Measurements from ENCODE around the gene TULP4.
"Not testable (repeated sequence)": the region's sequence is repeated elsewhere in the genome, so short reads cannot be mapped to it uniquely, and the experiment has no call there.

Gene TULP4

DNA sequence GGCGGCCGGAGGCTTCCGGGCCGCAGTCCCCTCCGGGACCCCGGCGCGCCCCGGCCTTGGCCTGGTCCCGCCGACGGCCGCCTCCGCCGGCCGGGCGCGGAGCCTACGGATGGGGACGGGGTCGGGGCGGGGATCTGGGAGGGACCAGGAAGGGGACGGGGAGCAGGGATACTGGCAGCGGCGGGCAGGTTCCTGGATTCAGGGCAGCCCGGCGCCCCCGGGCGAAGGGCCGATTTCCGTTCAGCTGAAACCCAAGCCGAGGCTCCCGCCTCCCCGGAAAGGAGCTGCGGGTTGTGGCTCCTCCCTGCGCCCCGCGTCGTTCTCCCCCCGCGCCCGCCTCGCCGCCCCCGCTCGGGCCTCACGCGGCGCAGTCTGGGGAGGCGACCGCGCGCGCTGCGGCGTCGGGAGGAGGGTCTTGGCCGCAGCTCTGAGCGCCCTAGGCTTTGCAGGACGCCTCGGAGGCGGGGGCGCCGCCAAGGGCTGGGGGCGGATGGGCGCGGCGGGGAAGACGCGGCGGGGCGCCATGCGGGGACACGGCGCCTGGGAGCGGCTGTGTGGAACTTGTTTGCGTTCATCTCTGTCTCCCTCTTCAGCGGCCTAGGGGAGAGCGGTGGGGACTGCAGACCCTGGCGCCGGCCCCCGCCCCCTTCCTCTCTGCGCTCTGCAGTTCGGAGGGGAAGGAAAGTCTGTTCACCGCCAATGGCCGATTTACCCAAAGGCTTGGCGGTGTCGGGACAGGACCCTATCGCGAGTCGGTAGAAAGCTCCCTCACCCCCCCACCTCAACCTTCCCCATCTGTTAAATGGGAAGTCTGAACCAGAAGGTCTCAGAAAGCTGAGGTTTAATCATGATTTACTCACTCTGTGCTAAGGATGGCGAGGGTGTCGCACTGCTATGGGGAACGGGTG lies 224.9 kb downstream of the TULP4 start:
- no peak for DNase-seq

DNA sequence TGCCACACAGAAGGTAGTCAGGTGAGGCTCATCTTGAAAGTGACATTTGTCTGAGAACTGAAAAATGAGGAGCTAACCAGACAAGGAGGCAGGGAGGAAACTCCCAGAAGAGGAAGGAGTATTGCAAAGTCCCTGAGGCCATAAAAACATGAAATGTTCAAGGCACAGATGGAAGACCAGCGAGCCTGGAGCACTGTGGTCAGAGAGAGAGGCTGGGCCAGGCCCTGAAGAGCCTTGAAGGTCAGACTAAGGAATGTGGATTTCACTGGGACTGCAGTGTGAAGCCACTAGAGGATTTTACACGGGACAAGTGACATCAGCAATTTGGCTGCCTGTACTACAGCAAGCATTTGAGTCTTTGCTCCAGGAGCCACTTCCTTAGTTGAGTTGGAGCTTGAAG lies 226.5 kb downstream of the TULP4 start:
- no peak for DNase-seq

DNA sequence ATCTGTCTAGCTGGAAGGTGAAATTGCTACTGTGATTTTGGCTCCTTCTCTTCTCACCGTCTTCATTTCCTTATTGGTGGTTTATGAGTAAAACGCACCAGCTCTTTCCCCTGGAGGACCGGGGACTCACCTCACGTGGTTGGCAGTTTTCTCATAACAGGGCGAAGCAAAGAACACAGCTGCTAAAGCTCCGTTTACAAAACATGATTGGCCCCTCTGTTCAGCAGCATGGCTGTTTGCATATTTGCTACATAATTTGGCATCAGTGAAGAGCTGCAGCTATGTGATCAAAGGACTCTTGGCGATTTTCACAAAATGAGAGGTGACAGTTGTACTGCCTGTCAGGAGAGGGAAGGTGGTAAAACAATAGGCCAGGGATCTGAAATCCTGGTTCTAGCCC lies 227.1 kb downstream of the TULP4 start:
- DNase-seq: no peak

DNA sequence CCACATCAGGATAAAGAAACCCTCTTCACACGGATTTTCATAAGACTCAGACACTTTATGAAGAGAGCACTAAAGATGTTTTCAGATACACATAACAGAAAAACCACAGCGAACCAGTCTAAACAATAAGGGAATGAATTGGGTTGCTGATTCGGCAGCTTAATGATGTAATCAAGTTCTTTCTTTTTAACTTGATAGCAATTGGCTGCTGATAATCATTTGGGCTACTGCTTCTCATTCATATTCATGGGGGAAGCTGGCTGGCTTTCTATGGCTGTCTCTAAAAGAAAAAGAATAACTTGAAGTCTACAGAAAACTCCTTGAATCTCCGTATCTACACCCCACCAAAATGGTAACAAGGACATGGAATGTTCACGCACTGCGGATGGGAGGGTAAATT lies 227.6 kb downstream of the TULP4 start:
- DNase-seq: no peak

DNA sequence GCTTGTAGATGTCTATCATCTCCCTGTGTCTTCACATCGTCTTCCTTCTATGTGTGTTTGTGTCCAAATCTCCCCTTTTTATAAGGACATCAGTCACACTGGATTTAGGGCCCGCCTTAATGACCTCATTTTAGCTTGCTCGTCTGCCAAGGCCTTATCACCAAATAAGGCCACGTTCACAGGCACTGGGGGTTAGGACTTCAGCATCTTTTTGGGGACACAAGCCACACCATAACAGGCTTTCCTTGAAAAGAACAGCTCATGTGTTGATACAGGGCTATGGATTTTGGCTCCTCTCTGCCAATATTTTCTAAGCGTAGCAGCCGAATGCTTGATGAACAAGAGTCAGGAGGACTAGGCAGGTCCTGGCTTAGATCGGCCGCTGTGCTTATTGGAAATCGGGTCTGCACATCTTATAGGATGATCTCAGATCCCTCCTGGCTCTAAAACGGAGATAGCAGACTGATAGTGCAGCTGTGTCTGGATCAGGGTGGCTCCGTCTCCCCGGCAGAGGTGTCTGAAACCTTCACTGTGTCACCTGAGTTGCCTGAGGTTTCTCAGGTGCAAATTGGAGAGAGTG lies 231.4 kb downstream of the TULP4 start:
- DNase-seq: no peak

DNA sequence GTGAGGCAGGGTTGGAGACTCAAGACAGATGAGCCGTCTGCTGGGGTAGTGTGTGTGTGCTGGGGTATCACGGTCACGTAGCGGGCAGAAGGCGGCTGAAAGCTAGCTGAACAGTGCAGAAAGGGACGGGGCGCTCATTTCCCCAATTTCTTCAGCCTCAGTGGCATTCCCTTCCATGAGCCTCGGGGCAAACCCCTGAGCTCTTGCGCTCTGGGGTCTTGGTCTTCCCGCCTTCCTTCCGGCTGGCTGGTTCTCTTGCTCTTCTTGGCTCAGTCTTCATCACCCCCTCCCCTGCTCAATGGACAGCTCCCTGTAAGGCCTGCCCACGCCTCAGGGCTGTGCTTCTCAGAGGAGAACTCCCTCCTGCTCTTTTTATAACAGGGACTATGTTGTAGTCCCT lies 232.2 kb downstream of the TULP4 start:
- no peak for DNase-seq

DNA sequence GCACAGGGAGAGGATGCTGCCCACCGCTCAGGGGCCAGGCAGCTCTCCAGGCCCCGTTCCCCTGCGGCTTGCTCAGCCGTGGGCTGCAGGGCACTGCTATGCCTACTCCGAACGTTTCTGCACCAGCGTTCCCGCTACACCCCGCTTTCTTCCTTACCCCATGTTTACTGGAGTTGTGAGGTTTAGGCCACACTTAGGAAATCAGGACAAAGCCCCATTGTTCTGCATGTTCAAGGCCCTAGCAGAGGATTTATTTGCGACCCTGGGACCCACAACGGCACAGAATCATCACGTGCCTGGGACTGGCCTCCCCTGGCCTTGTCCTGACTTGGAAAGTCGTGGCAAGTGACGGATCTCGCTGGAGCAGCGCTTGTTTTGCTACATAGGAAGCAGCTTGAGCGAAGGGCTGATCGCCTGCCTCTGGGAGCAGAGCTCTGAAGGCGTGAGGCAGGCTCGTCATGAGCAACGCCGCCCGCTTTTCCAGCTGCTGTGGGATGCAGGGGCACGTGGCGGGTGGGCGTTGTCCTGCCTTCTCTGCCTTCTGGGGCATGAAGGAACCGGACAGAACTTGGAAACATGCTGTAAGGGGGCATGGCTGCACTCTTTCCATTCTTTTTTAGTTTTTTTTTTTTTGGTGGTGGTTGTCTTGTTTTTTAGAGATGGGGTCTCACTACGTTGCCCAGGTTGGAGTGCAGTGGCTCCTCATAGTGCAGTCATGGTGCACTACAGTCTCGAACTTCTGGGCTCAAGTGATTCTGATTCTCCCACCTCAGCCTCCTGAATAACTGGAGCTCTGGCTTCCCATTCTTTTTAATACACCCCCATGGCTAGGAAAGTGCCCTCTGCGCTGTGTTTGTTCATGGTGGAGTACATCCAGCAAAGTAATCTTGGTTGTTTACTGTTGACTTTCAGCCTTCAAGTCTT lies 233.0 kb downstream of the TULP4 start:
- DNase-seq: no peak

DNA sequence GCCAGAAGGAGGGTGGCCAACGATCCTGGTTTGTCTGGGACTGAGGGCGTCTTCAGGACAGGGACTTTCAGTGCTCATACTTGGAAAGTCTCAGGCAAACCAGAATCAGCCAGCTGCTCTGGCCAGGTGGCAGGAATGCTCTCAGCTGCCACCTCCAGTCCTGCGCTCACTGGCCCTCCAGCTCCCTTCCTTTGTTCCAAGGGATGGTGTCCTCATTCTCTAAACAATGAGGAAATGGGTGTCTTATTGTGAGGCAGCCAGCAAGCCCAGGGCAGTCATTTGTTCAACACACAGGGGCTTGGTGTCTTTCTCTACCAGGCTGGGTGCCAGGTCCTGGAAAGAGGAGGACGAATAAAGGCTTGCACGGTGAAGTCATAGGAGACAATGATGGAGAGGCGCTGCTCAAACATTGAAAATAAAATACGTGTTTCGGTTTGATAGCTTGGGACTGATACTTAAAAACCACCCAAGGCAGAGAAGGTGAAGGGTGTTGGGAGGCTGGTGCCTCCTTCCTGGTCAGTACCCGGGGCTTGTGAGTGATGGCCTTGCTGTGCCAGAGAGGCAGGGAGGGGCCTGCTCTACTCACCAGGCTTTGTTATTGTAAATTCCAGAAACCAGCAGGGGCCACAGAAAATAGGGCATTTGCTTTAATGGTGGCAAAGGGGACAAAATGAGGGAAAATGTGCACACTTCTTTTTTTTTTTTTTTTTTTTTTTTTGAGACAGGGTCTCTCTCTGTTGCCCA lies 236.3 kb downstream of the TULP4 start:
- no peak for DNase-seq

DNA sequence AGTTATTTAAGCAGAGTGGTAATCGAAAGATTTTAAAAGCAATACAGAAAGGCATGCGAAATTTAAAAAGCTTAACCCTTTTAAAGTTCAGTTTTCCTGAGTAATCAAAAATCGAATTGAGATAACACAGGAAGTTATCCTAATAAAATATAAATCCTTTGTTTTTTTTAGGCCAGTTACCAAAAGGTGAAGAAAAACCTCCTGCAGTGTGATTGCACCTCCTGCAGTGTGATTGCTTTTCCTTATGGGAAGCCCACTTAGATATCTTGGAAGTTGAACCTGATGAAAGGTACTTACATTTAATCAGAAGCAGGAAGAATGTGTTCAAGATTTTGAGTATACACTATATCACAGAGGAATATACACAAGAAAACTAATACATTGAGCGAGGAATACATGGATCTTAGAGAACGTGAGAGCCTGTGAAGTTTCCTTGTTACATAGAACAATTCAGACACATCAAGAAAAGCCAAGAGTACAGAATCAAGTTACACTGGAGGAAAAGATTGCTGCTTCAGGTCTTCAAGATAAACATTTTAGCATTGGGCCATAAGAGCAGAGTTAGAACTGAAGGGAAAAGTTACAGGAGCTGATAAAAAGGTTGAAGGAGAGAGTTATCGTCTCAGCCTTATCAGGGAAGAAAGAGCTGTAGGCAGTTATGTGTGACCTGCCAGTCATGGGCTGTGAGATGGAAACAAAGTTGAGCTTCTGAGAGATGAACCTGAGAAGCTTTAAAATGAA lies 240.0 kb downstream of the TULP4 start:
- DNase-seq: no peak

DNA sequence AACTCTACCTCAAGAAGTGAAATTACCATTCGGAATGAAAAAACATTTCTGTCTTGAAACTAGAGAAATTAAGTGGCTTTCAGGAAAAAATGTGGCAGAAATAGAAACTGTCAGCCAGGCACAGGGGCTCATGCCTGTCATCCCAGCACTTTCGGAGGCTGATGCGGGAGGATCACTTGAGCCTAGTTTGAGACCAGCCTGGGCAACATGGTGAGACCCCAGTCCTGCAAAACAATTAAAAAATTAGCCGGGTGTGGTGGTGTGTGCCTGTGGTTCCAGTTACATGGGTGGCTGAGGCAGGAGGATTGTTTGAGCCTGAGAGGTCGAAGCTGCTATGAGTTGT lies 240.5 kb downstream of the TULP4 start:
- DNase-seq: no peak

DNA sequence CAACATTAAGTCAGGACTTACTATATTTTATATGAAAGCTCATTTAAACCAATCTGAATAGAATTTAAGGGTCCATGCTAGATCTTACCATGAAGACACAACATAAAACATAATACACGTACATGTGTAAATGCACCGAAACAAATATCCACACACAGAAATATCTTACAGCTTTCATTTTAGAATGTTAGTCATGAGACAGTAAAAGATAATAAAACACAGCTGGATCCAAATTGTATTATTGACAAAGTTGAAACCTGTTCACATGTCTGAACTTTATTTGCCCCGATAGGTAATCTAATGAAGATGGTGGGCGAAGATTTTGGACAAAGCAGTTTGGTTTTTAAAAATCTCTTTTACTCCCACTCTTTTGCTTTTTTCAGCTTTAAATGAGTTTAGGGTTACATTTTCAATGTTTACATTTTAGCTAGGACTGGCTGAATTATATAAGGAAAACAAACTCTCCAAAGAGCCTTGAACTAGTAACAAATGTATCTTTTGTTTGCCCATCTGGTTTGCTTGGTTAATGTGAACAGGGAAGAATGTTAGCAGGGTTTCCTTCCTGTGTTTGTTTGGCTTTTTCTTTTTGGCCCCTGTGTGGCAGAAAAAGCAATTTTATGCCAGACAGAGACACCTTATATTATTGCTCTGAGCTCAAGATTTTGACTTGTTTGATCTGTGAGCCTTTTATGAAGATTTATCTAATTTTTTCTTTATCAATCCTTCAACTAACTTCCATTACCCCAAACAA lies 242.5 kb downstream of the TULP4 start:
- DNase-seq: no peak

DNA sequence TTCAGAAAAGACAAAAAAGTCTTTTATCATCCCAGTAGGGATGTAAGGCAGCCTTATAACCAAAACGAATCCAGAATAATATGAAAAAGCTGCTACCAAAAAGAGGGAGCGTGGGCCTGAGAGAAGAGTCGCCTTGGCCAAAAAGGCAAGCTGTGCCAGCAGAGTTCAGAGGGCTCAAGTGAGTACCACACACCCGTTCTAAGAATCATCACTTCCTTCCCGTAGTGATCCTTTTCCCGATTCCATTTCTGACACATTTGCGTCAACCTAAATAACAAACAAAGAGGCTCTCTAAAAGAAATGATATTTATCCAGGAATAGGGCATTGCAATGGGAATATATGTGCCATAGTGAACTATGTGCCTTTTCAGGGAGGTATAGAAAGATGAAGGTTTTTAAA lies 243.8 kb downstream of the TULP4 start:
- no peak for DNase-seq

DNA sequence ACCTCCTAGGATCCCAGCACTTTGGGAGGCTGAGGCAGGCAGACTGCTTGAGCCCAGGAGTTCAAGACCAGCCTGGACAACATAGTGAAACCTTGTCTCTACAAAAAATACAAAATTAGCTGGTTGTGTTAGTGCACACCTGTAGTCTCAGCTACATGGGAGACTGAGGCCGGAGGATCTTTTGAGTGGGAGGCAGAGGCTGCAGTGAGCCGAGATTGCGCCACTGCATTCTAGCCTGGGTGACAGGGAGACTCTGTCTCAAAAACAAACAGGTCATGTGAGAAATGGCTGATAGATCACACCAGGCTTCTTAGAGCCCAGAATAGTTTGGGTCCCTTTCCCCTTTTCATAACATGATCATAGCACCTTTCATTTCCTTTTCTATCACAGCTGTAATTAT lies 244.8 kb downstream of the TULP4 start:
- not testable (repeated sequence) for DNase-seq

DNA sequence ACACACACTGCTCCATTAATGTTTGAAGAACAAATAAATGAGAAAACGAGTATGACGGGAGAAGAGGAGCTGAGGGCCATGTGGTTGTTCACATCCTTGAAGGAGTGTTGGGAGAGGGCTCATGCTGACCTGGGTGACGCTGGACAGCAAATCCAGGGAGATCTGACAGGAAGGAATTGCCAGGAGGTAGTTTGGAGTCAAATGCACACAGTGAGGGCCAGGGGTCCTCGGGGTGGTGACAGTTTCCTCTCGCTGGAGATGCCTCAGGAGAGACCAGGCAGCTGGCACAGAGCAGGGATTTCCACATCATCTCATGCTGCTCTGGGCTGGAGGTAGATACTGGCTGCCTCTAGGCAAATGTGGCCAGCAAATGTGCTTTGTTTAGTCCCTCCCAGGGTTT lies 245.7 kb downstream of the TULP4 start:
- no peak for DNase-seq

DNA sequence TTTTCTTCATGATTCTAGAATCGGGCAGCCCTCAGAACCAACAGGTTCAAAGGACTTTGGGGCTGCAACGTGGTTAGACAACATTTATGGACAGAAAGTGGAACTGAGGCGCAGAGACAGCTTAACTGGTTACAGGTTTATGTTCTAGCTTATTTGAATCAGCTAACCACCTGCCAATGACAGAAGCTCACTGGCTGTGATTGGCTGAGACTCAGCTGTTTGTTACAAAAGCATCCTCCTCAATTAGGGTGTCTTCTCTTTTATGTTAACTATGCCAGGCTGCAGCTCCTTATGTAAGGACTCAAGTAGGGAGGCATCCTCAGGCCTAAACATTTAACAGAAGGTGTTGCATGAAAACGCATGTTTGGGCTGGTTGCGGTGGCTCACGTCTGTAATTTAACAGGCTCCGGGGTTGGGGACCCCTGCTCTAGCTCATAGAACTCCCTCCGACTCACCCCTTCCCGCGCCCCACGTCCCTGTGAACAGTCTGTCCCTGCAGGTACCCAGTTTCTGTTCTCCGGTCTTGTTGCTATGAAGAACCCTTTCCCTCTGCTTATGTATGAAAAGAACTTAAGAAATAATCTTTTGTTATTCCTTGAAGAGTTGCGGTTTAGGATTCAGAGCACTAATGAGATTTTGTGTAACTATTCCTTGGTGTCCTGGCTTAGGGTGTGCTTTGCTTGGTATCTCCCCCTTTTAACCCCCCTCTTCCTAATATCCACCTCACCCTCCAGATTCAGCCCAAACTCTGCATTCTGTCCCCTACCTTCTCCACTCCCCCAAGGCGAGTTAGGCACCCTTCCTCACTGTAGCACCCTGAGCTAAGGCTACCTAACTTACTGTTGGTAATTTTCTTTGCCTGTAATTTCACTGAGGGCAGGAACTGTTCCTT lies 246.4 kb downstream of the TULP4 start:
- DNase-seq: no peak

DNA sequence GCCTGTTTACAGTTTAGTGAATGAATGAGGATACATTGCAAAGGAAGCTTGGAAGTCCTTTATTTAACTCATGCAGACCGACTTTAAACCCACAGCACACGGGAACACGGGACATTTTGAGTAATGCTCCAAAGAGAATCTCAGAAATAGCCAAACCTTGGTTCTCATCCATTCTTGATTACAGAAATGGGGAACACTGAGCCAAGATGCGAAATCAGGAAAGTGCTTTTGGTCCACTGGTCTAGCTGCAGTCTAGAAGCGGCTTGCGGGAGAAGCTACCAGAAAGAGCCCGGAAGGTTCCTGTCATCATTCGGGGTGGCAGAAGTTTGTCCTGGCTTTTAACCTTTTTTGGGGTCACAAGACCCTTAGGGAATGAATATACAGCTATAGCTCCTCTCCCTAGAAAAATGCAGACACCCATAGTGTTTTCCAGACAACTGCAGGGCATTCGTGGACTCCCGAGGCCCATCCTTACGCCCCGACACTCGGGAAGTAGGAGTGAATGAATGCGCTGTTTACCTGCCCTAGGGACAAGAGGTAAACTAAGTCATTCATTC lies 247.2 kb downstream of the TULP4 start:
- no peak for DNase-seq

DNA sequence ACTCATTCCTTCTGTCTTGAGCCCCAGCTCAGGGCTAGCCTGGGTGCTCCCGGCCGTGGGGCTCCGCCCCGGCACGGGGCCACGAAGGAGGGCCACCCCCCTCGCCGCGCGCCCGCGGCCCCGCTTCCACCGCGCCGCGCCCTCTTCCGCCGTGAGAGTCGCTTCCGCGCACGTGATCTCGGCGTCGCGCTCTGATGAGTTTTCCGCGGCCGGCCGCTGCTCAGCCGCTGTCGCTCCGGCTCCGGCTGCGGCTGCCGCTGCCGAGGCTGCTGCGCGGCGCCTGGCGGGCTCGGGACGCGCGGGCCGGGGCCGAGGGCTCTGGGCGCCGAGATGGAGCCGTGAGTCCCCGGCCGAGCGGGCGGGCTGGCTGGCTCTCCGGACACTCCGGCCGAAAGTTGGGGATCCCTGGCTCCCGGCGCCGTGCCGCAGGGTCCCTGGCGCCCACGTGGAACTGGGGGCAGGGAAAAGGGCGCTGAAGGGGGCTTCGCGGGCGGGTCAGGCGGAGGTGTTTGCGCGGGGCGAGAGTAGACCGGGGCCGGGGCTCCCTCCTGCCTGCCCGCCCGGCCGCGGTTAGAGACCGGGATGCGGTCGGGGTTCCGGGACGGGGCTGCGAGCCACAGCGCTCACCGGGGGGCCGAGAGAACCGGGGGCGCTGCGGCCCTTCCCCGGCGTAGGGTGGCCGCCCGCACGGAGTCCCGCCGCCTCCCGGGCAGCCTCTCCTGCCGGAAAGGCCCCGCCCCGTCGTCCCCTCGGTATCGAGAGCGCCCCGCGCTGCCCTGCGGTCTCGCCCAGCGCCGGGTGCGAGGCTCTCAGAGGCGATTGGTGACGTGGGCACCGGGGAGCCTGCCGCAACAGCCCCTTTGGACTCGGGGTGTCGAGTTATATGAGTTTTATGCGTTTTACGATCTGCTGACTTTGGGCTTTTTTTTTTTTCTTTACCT lies 247.9 kb downstream of the TULP4 start, which contains the start of gene TMEM181:
TSS of gene TMEM181 (plus strand) at position 197 of the 941 bp plus-strand sequence. CDS start at position 331, 134 bp downstream.
- peak; percentile 88 for DNase-seq

DNA sequence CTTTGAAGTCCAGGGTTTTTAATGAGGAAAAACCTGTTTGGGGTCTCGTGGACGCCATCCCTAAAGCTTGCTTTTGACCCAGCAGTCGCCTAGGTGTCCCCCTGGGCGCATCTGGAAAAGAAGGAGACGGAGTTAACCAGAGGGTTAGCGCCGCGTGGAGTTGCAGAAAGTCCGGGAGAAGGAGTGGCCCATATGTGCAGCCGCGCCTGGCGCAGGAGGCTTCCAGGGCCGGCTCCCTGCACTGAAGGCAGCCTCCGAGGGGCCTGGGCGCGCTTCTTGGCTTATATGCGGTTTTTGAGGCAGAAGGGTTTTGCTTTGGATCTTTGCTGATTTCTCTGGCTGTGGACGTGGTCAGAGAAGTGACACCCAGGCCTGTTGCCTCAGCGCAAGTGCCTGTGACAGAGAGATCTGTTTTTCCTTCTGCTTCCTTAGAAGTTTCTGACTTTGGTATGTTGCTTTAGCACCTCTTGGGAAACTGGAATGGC lies 248.6 kb downstream of the TULP4 start:
- DNase-seq: no peak

All from fibroblast of skin of abdomen (primary cell).